K562 (cell line): ENCODE measurements around the gene DCAF5. TPM values are rescaled to one million over a fixed set of nuclear protein-coding genes. Genes with fewer than 3 reads are reported as not detected.

Experiments
- ARNT ChIP-seq, 2 experiments: fragments of 450-650 bp; IDR thresholded peaks; 2 replicates each; pipeline ENCODE4 v1.6.1; 2016; ENCODE audit warnings: mild to moderate bottlenecking in 1 of 2
- CC2D1A ChIP-seq: fragments of 450-650 bp; IDR thresholded peaks from 2 replicates; pipeline ENCODE4 v1.6.1; 2017; ENCODE audit warnings: mild to moderate bottlenecking
- CEBPG ChIP-seq, 3 experiments: fragments of 200-800 bp in 1 of 3; sonication (Bioruptor generic) in 1 of 3; sonication (generic) in 1 of 3; formaldehyde crosslinking in 1 of 3; IDR thresholded peaks in 2 of 3; conservative IDR thresholded peaks in 1 of 3; 2 replicates each; pipeline versions ENCODE4 v1.6.1 to v1.8.0; 2016 to 2022; ENCODE audit warnings: missing compliant biosample characterization in 2 of 3, missing genetic modification characterization in 2 of 3, mild to moderate bottlenecking in 1 of 3, missing genetic modification reagents in 1 of 3
- CREM ChIP-seq: IDR thresholded peaks from 2 replicates; pipeline ENCODE4 v1.6.1; 2014; ENCODE audit warnings: antibody characterized with exemption, low read depth
- HOMEZ ChIP-seq: fragments of 250-450 bp; sonication (Bioruptor Pico); IDR thresholded peaks from 2 replicates; pipeline ENCODE4 v1.4.0; 2020; ENCODE audit warnings: mild to moderate bottlenecking, moderate library complexity
- MGA ChIP-seq: fragments of 450-650 bp; IDR thresholded peaks from 2 replicates; pipeline ENCODE4 v1.6.1; 2016; ENCODE audit warnings: mild to moderate bottlenecking, moderate library complexity
- MTA3 ChIP-seq: fragments of 450-650 bp; formaldehyde crosslinking; IDR thresholded peaks from 2 replicates; pipeline ENCODE4 v1.6.1; 2017; ENCODE audit warnings: mild to moderate bottlenecking, borderline replicate concordance
- PHF20 ChIP-seq: fragments of 450-650 bp; IDR thresholded peaks from 2 replicates; pipeline ENCODE4 v1.6.1; 2018; ENCODE audit not compliant: partially characterized antibody
- PYGO2 ChIP-seq: fragments of 450-650 bp; IDR thresholded peaks from 2 replicates; pipeline ENCODE4 v1.6.1; 2016; ENCODE audit warnings: mild to moderate bottlenecking, missing genetic modification characterization, moderate library complexity, missing compliant biosample characterization
- SETDB1 ChIP-seq: IDR thresholded peaks from one replicate; pipeline ENCODE4 v1.6.1; 2012; ENCODE audit warnings: low read length, control low read depth, inconsistent platforms
- SMAD4 ChIP-seq: fragments of 250-450 bp; sonication (Bioruptor Pico); conservative IDR thresholded peaks from 2 replicates; pipeline ENCODE4 v1.8.0; 2021; ENCODE audit warnings: inconsistent platforms, mild to moderate bottlenecking, moderate library complexity
- ZKSCAN3 ChIP-seq: fragments of 250-450 bp; sonication (Bioruptor Pico); IDR thresholded peaks from 2 replicates; pipeline ENCODE4 v1.4.0; 2020
- ZNF253 ChIP-seq: fragments of 250-450 bp; sonication (Bioruptor Pico); conservative IDR thresholded peaks from 2 replicates; pipeline ENCODE4 v1.6.1; 2021; ENCODE audit warnings: mild to moderate bottlenecking
- ZNF766 ChIP-seq: fragments of 200-800 bp; sonication (Bioruptor generic); conservative IDR thresholded peaks from 2 replicates; pipeline ENCODE4 v1.6.1; 2016; ENCODE audit warnings: missing genetic modification characterization, missing compliant biosample characterization
- polyA plus RNA-seq, 8 experiments: library from polyadenylated mRNA; depleted of rRNA in 4 of 8; stranded (reverse) in 5 of 8; unstranded in 3 of 8; fragments of >200 nt; fragmentation: Nextera tagmentation in 2 of 8; fragmentation: Illumina TruSeq in 1 of 8; extraction: Ambion mirVana in 2 of 8; extraction: Trizol in 1 of 8; gene quantifications; 2 replicates each; pipeline versions ENCODE4 v1.2.1 to v1.2.3, GENCODE V29; 2011 to 2014; ENCODE audit warnings: inconsistent platforms in 1 of 8, missing spikeins in 1 of 8
- total RNA-seq, 7 experiments: library from RNA; depleted of rRNA in 6 of 7; stranded (reverse); fragments of >200 nt in 6 of 7; fragmentation: Illumina TruSeq in 2 of 7; extraction: Trizol in 2 of 7; gene quantifications; 2 replicates each; pipeline versions ENCODE4 v1.2.1 to v1.2.3, GENCODE V29; 2011 to 2021; ENCODE audit warnings: low replicate concordance in 1 of 7
- TF ChIP-seq, protein P1 (sequence below): fragments of 450-650 bp; IDR thresholded peaks from 2 replicates; pipeline ENCODE4 v1.6.1; 2016; ENCODE audit warnings: missing biosample characterization, missing genetic modification characterization

Gene DCAF5
- total and polyA plus RNA-seq, 9 of the 15 experiments (the other 6 are each of a cell fraction or from before 2014, with no cell fraction given) = 5.6 to 24.1 (median 12.7) TPM

DNA sequence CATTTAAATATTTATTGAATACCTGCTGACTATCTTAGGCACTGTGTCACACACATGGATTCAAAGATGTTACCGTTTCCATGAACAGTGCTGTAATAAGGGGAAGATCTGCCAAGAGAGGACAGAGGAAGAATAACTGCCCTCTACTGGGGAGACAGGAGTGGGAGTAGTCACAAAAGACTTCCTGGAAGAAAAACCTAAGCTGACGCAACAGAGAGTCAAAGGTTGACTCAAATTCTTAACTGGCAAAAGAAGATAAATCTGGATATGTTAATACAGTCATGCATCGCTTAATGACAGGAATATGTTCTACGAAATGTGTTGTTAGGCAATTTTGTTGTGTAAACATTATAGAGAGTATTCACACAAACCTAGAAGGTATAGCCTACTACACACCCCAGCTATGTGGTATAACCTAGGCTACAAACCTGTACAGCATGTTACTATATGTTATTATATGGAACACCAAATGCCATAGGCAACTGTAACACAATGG is 51.5 kb downstream of the DCAF5 start (continued):
- TF ChIP-seq MGA = no peak
- TF ChIP-seq PYGO2 (tag) = 0 out of 2 replicates have a peak, but pooled peaks have one; percentile 27
- no peak for TF ChIP-seq CC2D1A
- peak; percentile 21; the same call in 1 of the 2 replicates for TF ChIP-seq CREM
- no peak; the same call in 1 of the 2 replicates for TF ChIP-seq ZNF766 (CRISPR knock-in tag)
- TF ChIP-seq, protein P1, sequence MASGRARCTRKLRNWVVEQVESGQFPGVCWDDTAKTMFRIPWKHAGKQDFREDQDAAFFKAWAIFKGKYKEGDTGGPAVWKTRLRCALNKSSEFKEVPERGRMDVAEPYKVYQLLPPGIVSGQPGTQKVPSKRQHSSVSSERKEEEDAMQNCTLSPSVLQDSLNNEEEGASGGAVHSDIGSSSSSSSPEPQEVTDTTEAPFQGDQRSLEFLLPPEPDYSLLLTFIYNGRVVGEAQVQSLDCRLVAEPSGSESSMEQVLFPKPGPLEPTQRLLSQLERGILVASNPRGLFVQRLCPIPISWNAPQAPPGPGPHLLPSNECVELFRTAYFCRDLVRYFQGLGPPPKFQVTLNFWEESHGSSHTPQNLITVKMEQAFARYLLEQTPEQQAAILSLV (tag) = peak; percentile 85
- peak; percentile 97 for TF ChIP-seq CEBPG (CRISPR knock-in tag; IDR thresholded peaks at IDR 0.05)
- TF ChIP-seq CEBPG (tag; conservative IDR thresholded peaks at IDR 0.05 in 1 of 2, IDR thresholded peaks at IDR 0.05 in 1 of 2) = peak; percentile 87 to 97
- peak; percentile 82 for TF ChIP-seq SMAD4
- TF ChIP-seq SETDB1 = no peak
- TF ChIP-seq ZKSCAN3 = peak; percentile 77
- TF ChIP-seq HOMEZ (CRISPR knock-in tag) = no peak
- TF ChIP-seq ARNT (IDR thresholded peaks at IDR 0.05) = peak in 1 of 2 experiments; percentile 79; a peak in 2 of 4 replicates
- peak; percentile 48 for TF ChIP-seq PHF20
- 0 out of 2 replicates have a peak, but pooled peaks have one; percentile 45 for TF ChIP-seq MTA3
- no peak for TF ChIP-seq ZNF253 (CRISPR knock-in tag)
